ENCODE results near the gene ZSCAN21. TPM values are rescaled to one million over a fixed set of nuclear protein-coding genes. Genes with fewer than 3 reads are reported as not detected.

The ZSCAN21 gene
- total and polyA plus RNA-seq, 2 experiments from 2014 or later = 3.4 to 8.2 TPM

GRCh38 chr7:100033526-100033925 lies 16.0 kb upstream of the ZSCAN21 start:
- H3K9me2 ChIP-seq (ENCODE audit: insufficient read depth) = no peaks in the 10 kb centered on the region
- H3K4me2 ChIP-seq (ENCODE audit: unreplicated experiment) = no peak overlapping the region
- no peak overlapping the region for H2AFZ ChIP-seq
- no peak overlapping the region for H3K27ac ChIP-seq
- no peaks in the 10 kb centered on the region for H3K27me3 ChIP-seq (replicated peaks; ENCODE audit: insufficient read depth)
- peaks cover 13% of the 10 kb centered on the region; the same call in 1 of the 2 replicates for H3K79me2 ChIP-seq (ENCODE audit: insufficient read depth)
- peaks cover 36% of the 10 kb centered on the region for H3F3A ChIP-seq (ENCODE audit: insufficient read depth)
- H3K4me3 ChIP-seq = no peak overlapping the region
- peaks cover 54% of the 10 kb centered on the region for H3K36me3 ChIP-seq (ENCODE audit: low read depth)
- DNase-seq = no peak
- no peaks in the 10 kb centered on the region; the same call in 1 of the 2 replicates for H4K20me1 ChIP-seq (ENCODE audit: insufficient read depth)
- peaks cover 15% of the 10 kb centered on the region; the same call in 1 of the 2 replicates for H3K4me1 ChIP-seq (ENCODE audit: insufficient read depth)
- TF ChIP-seq EZH2 (IDR thresholded peaks at IDR 0.05; ENCODE audit: insufficient read depth, poor library complexity, severe bottlenecking) (no peak), EZH2phosphoT487 (IDR thresholded peaks at IDR 0.05; ENCODE audit: insufficient read depth, low read depth) (no peak)
- H3K9ac ChIP-seq = no peak overlapping the region
- no peaks in the 10 kb centered on the region for H3K9me3 ChIP-seq (ENCODE audit: low read depth)
- in situ Hi-C loops (cut with MboI) = no loop called here
- WGBS, 2 experiments (ENCODE audit: low coverage in 1 of 2, low lambda C conversion rate in 2 of 2, missing lambda C conversion rate in 2 of 2) = 91 to 94% methylated on average over 6 of the region's 6 CpGs

GRCh38 chr7:100034871-100035510 lies 14.6 kb upstream of the ZSCAN21 start:
- Histone ChIP-seq H3K36me3 (ENCODE audit: low read depth) (peaks cover 51% of the 10 kb centered on the region), H3K9me3 (ENCODE audit: low read depth) (no peaks in the 10 kb centered on the region), H3K4me2 (ENCODE audit: unreplicated experiment) (peak overlapping the region; percentile 3), H3K9ac (peak overlapping the region; percentile 29), H3K4me1 (ENCODE audit: insufficient read depth) (peaks cover 15% of the 10 kb centered on the region; the same call in 1 of the 2 replicates), H3K27me3 (replicated peaks; ENCODE audit: insufficient read depth) (no peaks in the 10 kb centered on the region), H3F3A (ENCODE audit: insufficient read depth) (peaks cover 44% of the 10 kb centered on the region), H3K4me3 (no peak overlapping the region), H3K27ac (peak overlapping the region; percentile 71), H3K79me2 (ENCODE audit: insufficient read depth) (peaks cover 13% of the 10 kb centered on the region; the same call in 1 of the 2 replicates), H3K9me2 (ENCODE audit: insufficient read depth) (no peaks in the 10 kb centered on the region), H2AFZ (no peak overlapping the region), H4K20me1 (ENCODE audit: insufficient read depth) (no peaks in the 10 kb centered on the region; the same call in 1 of the 2 replicates)
- peak; percentile 78 for DNase-seq
- 70 to 71% methylated on average over 8 of the region's 8 CpGs for WGBS, 2 experiments (ENCODE audit: low coverage in 1 of 2, low lambda C conversion rate in 2 of 2, missing lambda C conversion rate in 2 of 2)
- TF ChIP-seq EZH2phosphoT487 (IDR thresholded peaks at IDR 0.05; ENCODE audit: insufficient read depth, low read depth) (no peak), EZH2 (IDR thresholded peaks at IDR 0.05; ENCODE audit: insufficient read depth, poor library complexity, severe bottlenecking) (no peak)
- in situ Hi-C loops (cut with MboI) = no loop called here

GRCh38 chr7:100035876-100036275 lies 13.7 kb upstream of the ZSCAN21 start:
- peaks cover 42% of the 10 kb centered on the region for H3K36me3 ChIP-seq (ENCODE audit: low read depth)
- no peaks in the 10 kb centered on the region for H3K9me3 ChIP-seq (ENCODE audit: low read depth)
- no peaks in the 10 kb centered on the region for H3K27me3 ChIP-seq (replicated peaks; ENCODE audit: insufficient read depth)
- peaks cover 13% of the 10 kb centered on the region; the same call in 1 of the 2 replicates for H3K79me2 ChIP-seq (ENCODE audit: insufficient read depth)
- H2AFZ ChIP-seq = no peak overlapping the region
- H3K9me2 ChIP-seq (ENCODE audit: insufficient read depth) = no peaks in the 10 kb centered on the region
- H4K20me1 ChIP-seq (ENCODE audit: insufficient read depth) = no peaks in the 10 kb centered on the region; the same call in 1 of the 2 replicates
- peaks cover 47% of the 10 kb centered on the region for H3F3A ChIP-seq (ENCODE audit: insufficient read depth)
- no peak overlapping the region for H3K4me3 ChIP-seq
- 69 to 73% methylated on average over 6 of the region's 6 CpGs for WGBS, 2 experiments (ENCODE audit: low coverage in 1 of 2, low lambda C conversion rate in 2 of 2, missing lambda C conversion rate in 2 of 2)
- TF ChIP-seq EZH2 (IDR thresholded peaks at IDR 0.05; ENCODE audit: insufficient read depth, poor library complexity, severe bottlenecking) (no peak), EZH2phosphoT487 (IDR thresholded peaks at IDR 0.05; ENCODE audit: insufficient read depth, low read depth) (no peak)
- H3K4me2 ChIP-seq (ENCODE audit: unreplicated experiment) = no peak overlapping the region
- H3K27ac ChIP-seq = peak overlapping the region; percentile 71
- peak; percentile 18 for DNase-seq
- peaks cover 15% of the 10 kb centered on the region; the same call in 1 of the 2 replicates for H3K4me1 ChIP-seq (ENCODE audit: insufficient read depth)
- in situ Hi-C loops (cut with MboI) = no loop called here
- peak overlapping the region; percentile 24; the same call in 1 of the 2 replicates for H3K9ac ChIP-seq

- DNase-seq = no peak
- in situ Hi-C loops (cut with MboI) = no loop called here
- H3K79me2 ChIP-seq (ENCODE audit: insufficient read depth) = peaks cover 13% of the 10 kb centered on the region; the same call in 1 of the 2 replicates
- H3K27me3 ChIP-seq (replicated peaks; ENCODE audit: insufficient read depth) = no peaks in the 10 kb centered on the region
- no peak overlapping the region for H3K27ac ChIP-seq
- WGBS, 2 experiments (ENCODE audit: low coverage in 1 of 2, low lambda C conversion rate in 2 of 2, missing lambda C conversion rate in 2 of 2) = 70 to 75% methylated on average over 7 of the region's 7 CpGs
- no peaks in the 10 kb centered on the region for H4K20me1 ChIP-seq (ENCODE audit: insufficient read depth)
- H3K4me3 ChIP-seq = no peak overlapping the region
- H3K9ac ChIP-seq = no peak overlapping the region
- H3K4me1 ChIP-seq (ENCODE audit: insufficient read depth) = peaks cover 15% of the 10 kb centered on the region; the same call in 1 of the 2 replicates
- H3K36me3 ChIP-seq (ENCODE audit: low read depth) = peaks cover 24% of the 10 kb centered on the region
- H3K4me2 ChIP-seq (ENCODE audit: unreplicated experiment) = no peak overlapping the region
- H2AFZ ChIP-seq = no peak overlapping the region
- no peaks in the 10 kb centered on the region for H3K9me3 ChIP-seq (ENCODE audit: low read depth)
- no peaks in the 10 kb centered on the region for H3K9me2 ChIP-seq (ENCODE audit: insufficient read depth)
- TF ChIP-seq EZH2 (IDR thresholded peaks at IDR 0.05; ENCODE audit: insufficient read depth, poor library complexity, severe bottlenecking) = no peak
- no peak for TF ChIP-seq EZH2phosphoT487 (IDR thresholded peaks at IDR 0.05; ENCODE audit: insufficient read depth, low read depth)
- H3F3A ChIP-seq (ENCODE audit: insufficient read depth) = peaks cover 49% of the 10 kb centered on the region
These were observed 11.2 kb upstream of the ZSCAN21 start for GRCh38 chr7:100038326-100038725.

Measured in GM23248 (cell line).